Keratinocyte (primary cell): ENCODE data around the gene SINHCAF.
"Not testable (repeated sequence)": the region's sequence is repeated elsewhere in the genome, so short reads cannot be mapped to it uniquely, and the experiment has no call there.

Source experiments
- EZH2 ChIP-seq: IDR thresholded peaks from one replicate; pipeline ENCODE4 v1.6.1; 2012; ENCODE audit warnings: inconsistent platforms, mild to moderate bottlenecking, low read length, moderate library complexity
- TF ChIP-seq, protein P1 (sequence below), 3 experiments: IDR thresholded peaks in 1 of 3; conservative IDR thresholded peaks in 1 of 3; optimal IDR thresholded peaks in 1 of 3; 2 replicates in 2 of 3; 3 replicates in 1 of 3; pipeline versions ENCODE3 to v1.5.1; 2011; ENCODE audit warnings: low read length in 3 of 3, mild to moderate bottlenecking in 3 of 3, moderate library complexity in 2 of 3, control low read depth in 1 of 3, inconsistent platforms in 1 of 3; ENCODE audit not compliant: insufficient read depth in 2 of 3; ENCODE audit errors: extremely low read depth in 1 of 3

DNA sequence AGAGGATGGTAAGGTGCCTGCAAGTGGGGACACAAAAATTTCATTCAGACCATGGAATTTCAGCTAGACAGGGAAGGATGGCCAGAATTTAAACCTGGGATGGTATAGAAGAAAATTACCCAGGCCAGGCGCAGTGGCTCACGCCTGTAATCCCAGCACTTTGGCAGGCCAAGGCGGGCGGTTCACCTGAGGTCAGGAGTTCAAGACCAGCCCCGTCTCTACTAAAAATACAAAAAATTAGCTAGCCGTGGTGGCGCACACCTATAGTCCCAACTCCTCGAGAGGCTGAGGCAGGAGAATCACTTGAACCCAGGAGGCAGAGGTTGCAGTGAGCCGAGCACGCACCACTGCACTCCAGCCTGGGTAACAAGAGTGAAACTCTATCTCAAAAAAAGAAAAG, 87.6 kb downstream of the SINHCAF start:
- TF ChIP-seq, protein P1, sequence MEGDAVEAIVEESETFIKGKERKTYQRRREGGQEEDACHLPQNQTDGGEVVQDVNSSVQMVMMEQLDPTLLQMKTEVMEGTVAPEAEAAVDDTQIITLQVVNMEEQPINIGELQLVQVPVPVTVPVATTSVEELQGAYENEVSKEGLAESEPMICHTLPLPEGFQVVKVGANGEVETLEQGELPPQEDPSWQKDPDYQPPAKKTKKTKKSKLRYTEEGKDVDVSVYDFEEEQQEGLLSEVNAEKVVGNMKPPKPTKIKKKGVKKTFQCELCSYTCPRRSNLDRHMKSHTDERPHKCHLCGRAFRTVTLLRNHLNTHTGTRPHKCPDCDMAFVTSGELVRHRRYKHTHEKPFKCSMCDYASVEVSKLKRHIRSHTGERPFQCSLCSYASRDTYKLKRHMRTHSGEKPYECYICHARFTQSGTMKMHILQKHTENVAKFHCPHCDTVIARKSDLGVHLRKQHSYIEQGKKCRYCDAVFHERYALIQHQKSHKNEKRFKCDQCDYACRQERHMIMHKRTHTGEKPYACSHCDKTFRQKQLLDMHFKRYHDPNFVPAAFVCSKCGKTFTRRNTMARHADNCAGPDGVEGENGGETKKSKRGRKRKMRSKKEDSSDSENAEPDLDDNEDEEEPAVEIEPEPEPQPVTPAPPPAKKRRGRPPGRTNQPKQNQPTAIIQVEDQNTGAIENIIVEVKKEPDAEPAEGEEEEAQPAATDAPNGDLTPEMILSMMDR (optimal IDR thresholded peaks at IDR 0.05 in 1 of 3, IDR thresholded peaks at IDR 0.05 in 1 of 3, conservative IDR thresholded peaks at IDR 0.05 in 1 of 3; ENCODE audit: extremely low read depth in 1 of 3, insufficient read depth in 2 of 3, low read length in 3 of 3) = not testable (repeated sequence)
- not testable (repeated sequence) for TF ChIP-seq EZH2
